ENCODE data around the gene NAV2. TPM values are rescaled to one million over a fixed set of nuclear protein-coding genes. Genes with fewer than 3 reads are reported as not detected.

The NAV2 gene
- total and polyA plus RNA-seq, 2 experiments from 2014 or later = 26.0 to 45.0 TPM

GRCh38 chr11:20056109-20056949 is 343.7 kb downstream of the NAV2 start (continued):
- no peak for TF ChIP-seq ZNF462 (CRISPR knock-in tag; IDR thresholded peaks at IDR 0.05)
- TF ChIP-seq STAT1 (IDR thresholded peaks at IDR 0.05; ENCODE audit: unreplicated experiment) = no peak

GRCh38 chr11:20056950-20057943 is 344.6 kb downstream of the NAV2 start:
- Histone ChIP-seq H3K79me2 (replicated peaks; ENCODE audit: insufficient read depth) (no peaks in the 10 kb centered on the region), H3K4me3 (no peak overlapping the region), H3K27ac (ENCODE audit: low read depth) (0 out of 2 replicates have a peak overlapping the region, but pooled peaks have one; percentile 35), H3K36me3 (ENCODE audit: insufficient read depth) (peaks cover 49% of the 10 kb centered on the region), H3K4me1 (ENCODE audit: insufficient read depth) (no peaks in the 10 kb centered on the region), H3K27me3 (ENCODE audit: insufficient read depth) (no peaks in the 10 kb centered on the region), H2AFZ (no peak overlapping the region), H3K4me2 (no peak overlapping the region), H3K9me2 (ENCODE audit: insufficient read depth) (no peaks in the 10 kb centered on the region), H4K20me1 (replicated peaks; ENCODE audit: insufficient read depth) (peaks cover 4% of the 10 kb centered on the region; the same call in 1 of the 2 replicates), H3F3A (replicated peaks; ENCODE audit: low read depth) (no peaks in the 10 kb centered on the region)
- no peak overlapping the region for H3K4me3 Mint-ChIP-seq
- ATAC-seq (no peak), DNase-seq (ENCODE audit: low spot score) (no peak)
- H3K36me3 Mint-ChIP-seq (ENCODE audit: low read depth) = peaks cover 92% of the 10 kb centered on the region
- no peaks in the 10 kb centered on the region for H3K27me3 Mint-ChIP-seq (ENCODE audit: insufficient read depth, low read depth, poor library complexity)
- H3K27ac Mint-ChIP-seq = no peak overlapping the region; the same call in 1 of the 2 replicates
- no peaks in the 10 kb centered on the region for H3K9me3 Mint-ChIP-seq
- H3K4me1 Mint-ChIP-seq = peaks cover 6% of the 10 kb centered on the region; the same call in 1 of the 3 replicates
- TF ChIP-seq REST (IDR thresholded peaks at IDR 0.05; ENCODE audit: unreplicated experiment) (no peak), STAT1 (IDR thresholded peaks at IDR 0.05; ENCODE audit: unreplicated experiment) (no peak), ETS1 (IDR thresholded peaks at IDR 0.05) (no peak), ZNF331 (CRISPR knock-in tag; IDR thresholded peaks at IDR 0.05; ENCODE audit: low read depth) (no peak), POLR2AphosphoS5 (IDR thresholded peaks at IDR 0.05; ENCODE audit: low read depth) (no peak), CTCF (conservative IDR thresholded peaks at IDR 0.05; ENCODE audit: low read depth in 2 of 2) (no peak), NANOG (IDR thresholded peaks at IDR 0.05; ENCODE audit: borderline replicate concordance) (no peak)

Measured in GM23338 (cell line).